ENCODE results near the gene ZBTB17. TPM values are rescaled to one million over a fixed set of nuclear protein-coding genes. Genes with fewer than 3 reads are reported as not detected.

The ZBTB17 gene
- total RNA-seq, 1 experiment from 2014 or later, result 41.6 TPM

GRCh38 chr1:15961492-15961891, 14.4 kb downstream of the ZBTB17 start:
- no TSS peak for BruUV-seq (replicated peaks)

GRCh38 chr1:15960808-15961207, 15.1 kb downstream of the ZBTB17 start:
- ChIA-PET POLR2A (no interaction called here), CTCF (interaction anchor here (0.6 kb wide), 1 partner anchor 17 kb away, joined by 14 read pairs; no protein-coding TSS in a partner anchor)
- intact Hi-C loops (cut with micrococcal nuclease; ENCODE audit: unreplicated experiment) (no loop called here), in situ Hi-C loops (cut with HindIII; ENCODE audit: low pct_unique_long_range_greater_than_20kb, low sequenced_read_pairs) (no loop called here)
- Histone ChIP-seq H3K4me1 (ENCODE audit: control insufficient read depth, insufficient read depth, low read length) (0 out of 2 replicates have a peak, but pooled peaks cover 4% of the 10 kb centered on the region), H3K27ac (ENCODE audit: low read length) (no peak overlapping the region), H3K27me3 (ENCODE audit: control insufficient read depth, insufficient read depth, low read length) (no peaks in the 10 kb centered on the region), H3K36me3 (ENCODE audit: control insufficient read depth, insufficient read depth, low read length) (no peaks in the 10 kb centered on the region), H3K4me3 (ENCODE audit: low read depth in 2 of 2, low read length in 2 of 2) (no peak overlapping the region), H3K9me3 (ENCODE audit: control insufficient read depth, insufficient read depth, low read depth, low read length) (no peaks in the 10 kb centered on the region)
- no peak for DNase-seq (ENCODE audit: low read depth, low spot score)
- TF ChIP-seq POLR2AphosphoS5 (IDR thresholded peaks at IDR 0.05; ENCODE audit: low read depth, low read length) (no peak), CTCF (IDR thresholded peaks at IDR 0.05) (no peak), TCF7L2 (IDR thresholded peaks at IDR 0.05; ENCODE audit: low read depth, low read length) (no peak), SIN3A (IDR thresholded peaks at IDR 0.05; ENCODE audit: borderline replicate concordance, insufficient read depth, low read depth, low read length) (no peak), REST (IDR thresholded peaks at IDR 0.05; ENCODE audit: insufficient read depth in 1 of 2, low read depth in 2 of 2, low read length in 1 of 2) (no peak)
- ATAC-seq, result no peak
- no TSS peak for BruUV-seq (replicated peaks)

More at GRCh38 chr1:15961492-15961891, 14.4 kb downstream of the ZBTB17 start:
- ATAC-seq, result no peak
- ChIA-PET POLR2A (no interaction called here), CTCF (interaction anchor here (0.6 kb wide), 1 partner anchor 16 kb away, joined by 14 read pairs; no protein-coding TSS in a partner anchor)
- Histone ChIP-seq H3K27me3 (ENCODE audit: control insufficient read depth, insufficient read depth, low read length) (no peaks in the 10 kb centered on the region), H3K4me3 (ENCODE audit: low read depth in 2 of 2, low read length in 2 of 2) (no peak overlapping the region), H3K27ac (ENCODE audit: low read length) (no peak overlapping the region), H3K4me1 (ENCODE audit: control insufficient read depth, insufficient read depth, low read length) (peaks cover 9% of the 10 kb centered on the region), H3K36me3 (ENCODE audit: control insufficient read depth, insufficient read depth, low read length) (no peaks in the 10 kb centered on the region), H3K9me3 (ENCODE audit: control insufficient read depth, insufficient read depth, low read depth, low read length) (no peaks in the 10 kb centered on the region)
- DNase-seq (ENCODE audit: low read depth, low spot score), result no peak
- in situ Hi-C loops (cut with HindIII; ENCODE audit: low pct_unique_long_range_greater_than_20kb, low sequenced_read_pairs), result no loop called here
- intact Hi-C loops (cut with micrococcal nuclease; ENCODE audit: unreplicated experiment), result no loop called here
- TF ChIP-seq TCF7L2 (IDR thresholded peaks at IDR 0.05; ENCODE audit: low read depth, low read length) (no peak), POLR2AphosphoS5 (IDR thresholded peaks at IDR 0.05; ENCODE audit: low read depth, low read length) (no peak), CTCF (IDR thresholded peaks at IDR 0.05) (no peak), REST (IDR thresholded peaks at IDR 0.05; ENCODE audit: insufficient read depth in 1 of 2, low read depth in 2 of 2, low read length in 1 of 2) (no peak), SIN3A (IDR thresholded peaks at IDR 0.05; ENCODE audit: borderline replicate concordance, insufficient read depth, low read depth, low read length) (no peak)

Data from Panc1 (cell line).